GM19372 (cell line): ENCODE data around the gene KEAP1.

Experiments
- ATAC-seq: cut with Tn5 transposase; IDR thresholded peaks from one replicate; pipeline ENCODE4 v1.9.1; 2021; ENCODE audit warnings: mild to moderate bottlenecking, low read depth, moderate library complexity; ENCODE audit not compliant: unreplicated experiment

Gene KEAP1

GRCh38 chr19:10452726-10453618 is 50.2 kb downstream of the KEAP1 start:
- no peak for ATAC-seq

GRCh38 chr19:10450853-10451609 is 52.1 kb downstream of the KEAP1 start:
- ATAC-seq, result no peak

GRCh38 chr19:10450191-10450852 is 52.8 kb downstream of the KEAP1 start:
- ATAC-seq, result no peak

- ATAC-seq, result no peak
These were observed 54.1 kb downstream of the KEAP1 start for GRCh38 chr19:10449037-10449436.

- no peak for ATAC-seq
These were observed 60.5 kb downstream of the KEAP1 start for GRCh38 chr19:10442698-10443097.

GRCh38 chr19:10439588-10439987 is 63.6 kb downstream of the KEAP1 start:
- no peak for ATAC-seq
